Activated CD4-positive, alpha-beta T cell treated with anti-CD3 and anti-CD28 coated beads, Interleukin-2, amount 50 U/mL, for 16 hours (primary cell): ENCODE data around the gene ABI3BP.

Experiments used
- DNase-seq: peaks from one replicate; pipeline ENCODE4 v3.0.0-alpha.2; 2020

ABI3BP gene

DNA sequence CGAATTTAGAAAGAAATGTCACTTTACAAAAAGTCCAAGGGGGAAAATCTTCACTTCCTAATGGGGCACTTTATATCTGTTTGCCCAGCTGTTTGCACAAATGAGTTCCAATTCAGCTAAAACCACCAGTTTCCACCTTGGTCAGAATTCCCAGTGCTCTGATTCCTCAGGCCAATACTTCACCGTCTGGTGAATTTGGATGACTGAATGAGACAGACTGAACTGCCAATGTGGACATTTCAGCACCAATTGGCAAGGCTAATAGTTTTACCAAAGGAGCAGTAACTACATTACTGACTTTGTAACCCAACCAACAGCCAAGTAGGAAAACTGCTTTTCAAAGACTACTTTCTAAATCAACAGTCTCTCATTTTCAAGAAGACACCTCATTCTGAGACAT is 51.8 kb downstream of the ABI3BP start:
- DNase-seq = no peak

DNA sequence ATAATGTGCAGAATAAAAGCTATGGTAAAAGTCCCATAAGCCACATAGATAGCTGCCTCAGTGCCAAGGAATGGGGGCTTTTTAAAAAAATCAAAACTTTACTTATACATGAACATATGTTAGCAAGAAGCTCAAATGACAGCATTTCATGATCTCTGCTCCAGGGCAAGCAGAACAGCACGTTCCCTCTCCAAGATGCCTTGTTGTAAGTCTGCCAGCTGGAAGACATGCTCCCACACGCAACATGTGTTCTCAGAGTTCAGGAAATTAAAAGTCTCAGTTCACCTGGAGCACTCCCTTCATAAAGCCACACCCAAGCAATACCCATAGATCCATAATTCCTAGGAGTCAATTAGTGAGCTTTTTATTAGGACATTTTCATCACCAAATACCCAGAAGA is 52.2 kb downstream of the ABI3BP start:
- no peak for DNase-seq

DNA sequence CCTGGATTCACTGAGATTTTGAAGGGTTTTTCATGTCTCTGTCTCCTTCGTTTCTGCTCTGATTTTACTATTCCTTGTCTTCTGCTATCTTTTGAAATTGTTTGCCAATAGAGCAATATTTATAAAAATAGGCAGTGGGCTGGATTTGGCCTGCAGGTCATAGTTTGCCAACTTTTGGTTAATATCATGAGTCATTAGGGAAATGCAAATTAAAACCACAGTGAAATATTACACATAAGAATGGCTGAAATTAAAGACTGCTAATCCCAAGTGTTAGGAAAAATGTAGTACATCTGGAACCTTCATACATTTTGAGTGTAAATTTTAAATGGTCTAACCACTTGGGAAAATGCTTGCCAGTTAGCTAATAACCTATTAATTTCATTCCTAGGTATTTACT is 56.3 kb downstream of the ABI3BP start:
- DNase-seq = no peak

DNA sequence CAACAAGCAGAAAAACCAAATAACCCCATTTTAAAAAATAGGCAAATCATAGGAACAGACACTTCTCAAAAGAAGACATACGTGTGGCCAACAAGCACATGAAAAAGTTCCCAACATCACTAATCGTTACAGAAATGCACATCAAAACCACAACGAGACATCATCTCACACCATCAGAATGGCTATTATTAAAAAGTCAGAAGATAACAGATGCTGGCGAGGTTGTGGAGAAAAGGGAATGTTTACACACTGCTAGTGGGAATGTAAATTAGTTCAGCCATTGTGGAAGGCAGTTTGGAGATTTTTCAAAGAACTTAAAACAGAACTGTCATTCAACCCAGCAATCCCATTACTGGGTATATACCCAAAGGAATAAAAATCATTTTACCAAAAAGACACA is 60.7 kb downstream of the ABI3BP start:
- no peak for DNase-seq

DNA sequence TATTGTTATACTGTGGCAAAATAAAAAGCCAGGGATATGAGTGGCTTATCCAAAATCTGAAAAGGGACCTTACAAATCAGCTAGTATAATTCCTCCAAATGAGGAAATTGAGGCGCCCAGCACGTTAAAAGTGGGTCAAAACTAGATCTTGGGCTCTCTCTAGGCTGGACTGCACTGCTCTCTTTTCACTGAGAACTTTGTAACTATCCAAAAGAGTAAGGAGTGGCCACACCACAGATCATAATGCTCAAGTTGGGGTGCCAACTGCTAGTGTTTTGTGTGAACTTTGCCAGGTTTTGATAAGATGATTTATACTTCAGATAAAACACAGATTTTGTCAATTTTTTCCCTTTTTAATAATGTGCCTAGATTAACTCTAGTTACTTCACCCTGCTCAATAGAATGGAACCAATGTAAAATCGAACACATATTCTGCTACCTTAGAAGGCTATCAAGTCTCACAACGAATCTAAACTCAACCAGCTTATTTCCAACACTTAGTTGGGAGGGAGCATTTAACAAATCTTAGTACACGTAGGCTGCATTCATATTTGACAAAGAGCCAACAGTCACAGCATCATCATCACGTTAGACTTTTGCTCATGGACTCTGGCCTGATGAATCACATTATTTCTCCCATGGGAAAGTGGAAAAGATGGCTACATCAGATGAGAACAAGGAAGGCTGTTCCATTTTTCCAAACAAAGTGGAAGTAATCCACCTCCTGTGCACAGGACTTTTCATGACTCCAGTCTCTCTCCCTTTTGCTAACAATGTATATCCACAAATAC is 64.4 kb downstream of the ABI3BP start:
- DNase-seq = no peak

DNA sequence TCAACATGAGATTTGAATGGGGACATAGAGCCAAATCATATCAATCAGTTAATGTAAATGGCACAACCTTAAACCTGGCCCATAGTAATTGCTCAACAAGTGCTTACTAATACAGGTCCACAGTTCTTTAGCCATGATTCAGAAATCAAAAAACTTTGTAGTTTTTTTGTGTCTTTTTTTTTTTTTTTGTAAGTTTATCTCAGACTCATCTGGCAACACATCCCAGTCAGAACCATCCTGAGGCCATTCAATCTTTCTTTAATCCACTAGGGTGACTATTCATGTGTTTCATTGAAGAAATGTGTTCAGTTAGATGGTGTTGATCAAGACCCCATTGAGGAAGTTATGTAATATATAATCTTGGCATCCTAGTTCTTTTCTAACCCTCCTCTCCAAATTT is 65.4 kb downstream of the ABI3BP start:
- DNase-seq = no peak

DNA sequence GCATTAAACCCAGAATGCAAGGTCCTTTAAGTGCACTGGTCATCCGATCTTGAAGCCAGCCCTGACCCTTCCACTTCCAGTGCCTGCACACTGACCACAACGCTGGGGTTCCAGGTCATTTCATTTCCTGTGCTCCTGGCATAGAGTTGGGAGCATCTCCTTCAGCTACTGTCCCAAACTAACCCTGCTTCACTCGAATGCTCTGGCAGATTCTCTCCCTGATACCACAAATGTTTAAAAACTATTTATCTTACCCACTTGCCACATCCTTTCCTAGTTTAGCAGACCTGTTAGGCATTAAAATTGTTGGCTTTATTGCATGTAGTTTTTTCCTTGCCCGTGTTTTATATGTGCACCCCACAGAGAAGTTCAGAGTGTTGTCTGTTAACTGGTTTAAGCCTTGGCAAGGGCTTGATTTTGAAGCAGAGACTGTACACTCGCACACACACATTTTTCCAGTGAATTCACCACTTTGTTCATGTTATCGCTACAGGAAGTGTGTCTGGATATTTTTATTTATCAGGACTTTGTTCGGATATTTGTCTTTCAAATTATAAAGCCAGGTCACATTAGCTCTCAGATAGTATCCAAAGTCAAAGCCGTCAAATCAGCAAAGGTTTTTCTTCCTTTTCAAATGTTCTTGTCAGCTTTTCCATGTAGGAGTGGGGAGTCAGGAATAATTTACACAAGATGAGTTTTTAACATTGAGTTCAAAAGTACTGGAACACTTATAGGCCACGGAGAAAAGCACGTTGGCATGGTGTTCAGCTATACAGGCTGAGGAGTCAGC is 77.3 kb downstream of the ABI3BP start:
- DNase-seq = no peak

DNA sequence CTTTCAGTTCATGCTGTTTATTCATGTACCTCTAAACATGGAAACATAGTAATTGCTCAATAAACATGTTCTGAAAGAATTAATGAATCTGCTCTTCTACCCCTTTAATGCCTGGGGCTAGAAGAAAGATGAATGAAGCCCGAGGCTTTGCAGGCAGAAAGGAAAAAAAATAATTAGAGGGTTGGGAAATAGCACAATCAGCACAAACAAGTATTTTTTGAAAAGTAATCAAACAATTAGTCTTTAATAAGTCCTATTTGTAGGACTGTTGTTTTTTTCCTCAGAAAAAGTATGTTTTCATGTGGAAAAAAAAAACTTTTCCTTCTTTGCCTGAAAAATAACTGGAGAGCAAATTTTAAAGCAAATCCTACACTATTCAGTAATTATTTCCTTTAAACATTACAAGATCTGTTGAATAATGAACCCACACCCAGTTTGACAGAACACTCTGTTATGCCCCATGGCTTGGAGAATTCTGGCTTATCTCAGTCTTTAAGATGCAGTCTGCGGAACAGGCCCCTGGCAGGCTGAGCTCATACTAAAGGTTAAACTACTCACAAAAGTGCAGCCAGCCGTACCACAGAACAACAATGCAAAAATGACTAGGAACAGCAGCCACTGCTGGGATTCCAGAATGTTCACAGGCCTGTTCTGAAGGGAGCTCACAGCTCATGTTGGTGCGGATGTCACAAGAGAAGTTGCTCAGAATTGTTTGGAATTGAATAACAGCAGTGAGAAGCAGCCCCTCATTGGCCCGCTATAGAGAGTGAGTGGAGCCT is 79.2 kb downstream of the ABI3BP start:
- DNase-seq = no peak

DNA sequence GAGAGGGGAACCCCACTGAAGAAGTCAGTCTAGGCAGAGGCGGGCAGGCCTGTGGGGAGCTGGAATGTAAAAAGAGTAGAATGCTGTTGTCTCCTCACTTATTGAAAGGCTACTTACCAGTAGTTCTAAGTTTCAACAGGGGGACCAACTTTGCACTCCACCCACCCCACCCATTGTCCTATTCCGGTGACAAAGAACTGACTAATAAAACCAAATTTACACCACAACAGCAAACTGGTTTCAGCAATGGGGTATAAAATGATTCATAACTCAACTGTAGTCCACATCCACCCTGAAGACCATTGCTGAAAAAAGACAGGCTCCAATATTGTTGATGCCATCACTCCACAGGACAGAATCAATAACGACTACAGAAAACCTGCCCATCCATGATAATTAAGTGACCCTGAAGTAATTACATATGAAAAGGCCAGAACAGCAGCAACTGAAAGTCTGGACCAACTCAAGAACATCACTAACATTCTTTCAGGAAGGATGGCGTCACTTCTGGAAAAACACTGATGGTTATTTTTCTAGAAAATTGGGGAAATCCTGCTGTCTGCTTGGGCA is 80.2 kb downstream of the ABI3BP start:
- DNase-seq = no peak

DNA sequence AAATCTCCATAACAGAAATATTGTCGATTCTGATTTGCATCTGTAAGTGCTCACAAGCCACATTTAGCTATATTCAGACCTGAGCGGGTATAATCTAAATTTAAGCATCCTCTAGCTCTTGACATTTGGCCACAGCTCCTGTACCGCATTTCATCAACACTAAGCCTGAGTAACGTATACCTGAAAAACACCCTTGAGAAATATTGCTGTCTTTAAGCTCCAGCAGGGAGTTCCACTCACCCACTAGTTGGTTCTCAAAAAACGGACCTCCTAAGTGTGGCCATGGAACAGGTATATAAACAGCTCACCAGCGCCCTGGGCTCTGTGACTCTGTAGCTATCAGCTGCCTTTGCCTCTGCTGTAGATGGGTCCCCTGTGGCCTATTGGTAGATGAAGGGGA is 80.7 kb downstream of the ABI3BP start:
- no peak for DNase-seq

DNA sequence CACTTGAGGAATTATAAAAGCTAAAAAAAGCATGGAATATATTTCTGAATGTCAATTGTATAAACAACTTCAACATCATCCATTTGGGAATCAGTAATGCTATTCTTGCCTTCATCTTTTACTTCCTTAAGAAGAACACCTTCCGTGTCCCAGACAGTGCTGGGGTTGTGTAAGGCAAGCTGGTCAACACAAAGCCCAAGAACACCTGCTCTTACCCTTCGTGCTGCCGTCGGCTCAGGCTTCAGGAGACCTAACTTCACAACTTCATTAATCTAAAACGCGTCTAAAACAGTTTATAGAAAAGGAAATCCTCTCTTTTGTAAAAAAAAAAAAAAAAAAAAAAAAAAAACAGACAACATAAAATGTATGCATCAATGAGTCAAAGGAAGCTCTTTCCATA is 81.3 kb downstream of the ABI3BP start:
- no peak for DNase-seq

DNA sequence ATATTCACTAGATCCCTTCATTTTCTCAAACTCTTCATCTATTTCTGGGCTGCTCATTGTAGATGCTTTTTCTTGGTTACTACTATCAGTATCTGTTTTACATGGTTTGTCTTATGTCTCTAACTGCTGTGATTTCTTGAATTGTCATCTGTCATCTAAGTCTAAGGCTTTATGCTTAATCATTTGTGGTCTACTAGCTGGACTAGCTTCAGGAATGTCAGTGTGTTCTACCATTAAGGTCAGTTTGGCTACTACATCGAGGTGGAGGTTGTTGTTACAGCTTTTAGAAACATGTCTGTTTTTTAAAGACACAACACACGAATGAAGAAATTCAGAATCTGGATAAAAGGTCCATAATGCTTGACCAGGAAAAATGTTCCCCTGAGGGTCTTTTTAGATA is 82.2 kb downstream of the ABI3BP start:
- no peak for DNase-seq

DNA sequence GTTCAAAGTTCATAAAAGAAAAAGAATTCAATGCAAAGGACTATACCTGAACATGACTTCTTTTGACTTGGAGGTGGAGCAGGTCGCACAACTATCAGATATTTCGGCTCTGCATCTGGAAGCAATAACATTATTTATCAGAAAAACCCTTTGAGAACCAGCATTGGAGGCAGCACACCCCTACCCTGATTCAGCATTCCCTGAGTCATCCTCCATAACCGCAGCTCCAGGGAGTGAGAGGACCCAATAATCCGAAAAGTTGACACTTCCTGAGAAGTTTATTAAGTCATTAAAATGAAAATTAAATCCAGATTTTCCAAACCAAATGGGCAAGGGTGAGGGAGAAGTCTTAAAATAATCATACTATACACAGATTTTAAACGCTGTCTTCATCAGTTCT is 90.6 kb downstream of the ABI3BP start:
- no peak for DNase-seq

DNA sequence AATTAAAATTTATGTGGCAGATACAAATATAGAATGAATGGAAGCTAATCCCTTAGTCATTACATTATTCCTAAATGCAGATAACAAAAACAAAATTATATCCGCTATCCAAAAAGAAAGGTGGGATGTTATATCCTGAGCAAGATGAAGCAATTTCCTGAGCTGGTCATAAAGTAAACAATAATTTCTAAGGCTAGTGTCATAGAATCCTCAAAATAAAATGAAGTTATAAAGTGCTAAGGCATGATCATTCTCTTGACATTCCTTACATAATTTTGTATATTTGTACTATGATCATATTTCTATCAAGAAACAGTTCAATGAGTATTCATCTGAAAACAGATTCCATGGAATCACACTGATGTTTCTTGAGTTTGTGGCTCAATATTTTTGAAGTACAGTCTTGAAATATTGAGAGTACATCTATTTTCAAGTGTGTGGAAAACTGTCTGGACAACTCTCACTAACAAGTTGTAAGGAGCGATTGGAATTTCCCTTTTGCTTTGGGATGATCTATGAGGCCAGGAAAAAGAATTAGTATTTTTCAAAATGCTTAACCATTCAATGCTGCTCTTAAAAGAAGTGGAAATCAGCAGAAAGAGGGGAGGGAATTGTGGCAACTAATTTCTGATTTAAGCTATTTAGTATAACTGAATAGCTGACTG is 92.4 kb downstream of the ABI3BP start:
- no peak for DNase-seq

DNA sequence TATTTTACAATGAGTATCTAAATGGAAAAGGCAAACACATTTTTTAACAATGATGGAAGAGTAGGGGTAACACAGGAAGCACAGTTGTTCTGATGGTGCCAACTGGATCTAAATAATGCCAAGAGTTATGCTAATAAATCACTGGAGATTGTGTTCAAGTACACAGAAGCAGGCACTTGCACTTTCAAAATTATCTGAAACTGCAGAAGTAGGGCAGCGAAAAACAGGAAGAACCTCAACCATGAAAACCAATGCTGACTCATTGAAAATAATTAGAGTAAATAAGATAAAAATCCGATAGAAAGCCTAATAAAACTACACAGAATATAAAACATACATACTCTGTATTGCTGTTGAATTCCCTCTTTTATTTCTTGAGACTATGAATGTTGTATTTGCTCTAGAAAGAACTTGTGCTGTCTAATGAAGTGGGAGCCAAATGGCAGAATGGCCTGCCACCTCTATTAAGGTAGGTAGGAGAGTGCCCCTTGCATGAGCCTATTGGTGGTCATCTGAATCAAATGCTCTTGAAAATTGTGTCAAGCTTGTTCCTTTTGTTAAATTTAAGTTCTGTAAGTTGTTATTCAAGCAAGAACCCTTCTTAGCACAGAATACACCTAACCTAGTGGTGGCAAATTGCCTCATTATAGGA is 93.7 kb downstream of the ABI3BP start:
- DNase-seq = no peak

DNA sequence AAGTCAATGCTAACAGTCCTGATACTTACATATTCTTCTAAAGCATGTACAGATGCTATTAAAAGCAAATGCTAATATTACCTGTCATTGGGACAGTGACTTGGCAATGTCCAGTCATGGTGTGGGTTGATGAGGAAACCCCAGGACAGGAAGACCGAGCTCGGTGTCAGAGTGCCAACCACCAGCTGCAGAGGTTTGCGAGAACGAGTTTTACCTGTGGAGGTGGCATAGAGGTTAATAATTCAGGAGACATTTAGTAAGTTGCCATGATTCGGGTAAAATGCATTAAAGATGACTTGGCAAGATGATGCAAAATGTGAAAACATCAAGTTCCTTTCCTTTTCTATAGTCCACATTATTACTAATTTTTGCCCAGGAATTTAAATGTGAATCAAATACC is 94.5 kb downstream of the ABI3BP start:
- DNase-seq = no peak

DNA sequence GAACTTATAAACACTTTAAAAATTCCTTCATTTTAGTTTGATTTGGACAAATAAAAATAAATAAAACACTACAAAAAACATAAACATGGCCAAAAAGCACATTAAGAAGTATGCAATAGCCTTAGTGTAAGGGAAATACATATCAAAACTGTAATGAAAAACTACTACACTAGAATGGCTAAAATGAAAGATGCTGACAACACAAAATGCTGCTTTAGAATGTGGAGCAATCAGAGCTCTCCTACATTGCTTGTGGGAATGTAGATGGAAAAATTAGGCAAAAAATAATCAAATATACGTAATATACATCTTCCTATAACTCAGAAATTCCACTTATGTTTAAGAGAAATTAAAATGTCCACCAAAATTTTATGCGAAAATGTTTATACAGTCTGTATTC is 96.2 kb downstream of the ABI3BP start:
- DNase-seq = no peak

DNA sequence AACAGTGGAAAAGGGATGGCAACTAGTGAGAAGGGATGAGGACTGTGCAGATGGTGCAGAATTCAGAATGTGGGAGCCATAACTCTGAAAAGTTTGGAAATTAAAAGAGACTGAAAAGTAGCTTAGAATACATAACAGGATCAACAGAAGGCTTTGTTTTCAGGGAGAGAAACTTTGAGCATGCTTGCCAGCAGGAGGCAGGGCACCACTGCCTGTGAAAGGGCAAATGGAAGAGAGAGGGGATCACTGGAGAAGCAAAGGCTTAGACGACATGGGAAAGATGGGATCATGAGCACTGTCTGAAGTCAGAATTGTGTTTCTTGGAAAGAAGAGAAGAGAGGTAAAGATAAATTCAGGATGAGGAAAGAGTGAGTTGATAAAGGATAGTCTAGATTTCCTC is 99.6 kb downstream of the ABI3BP start:
- DNase-seq = no peak

DNA sequence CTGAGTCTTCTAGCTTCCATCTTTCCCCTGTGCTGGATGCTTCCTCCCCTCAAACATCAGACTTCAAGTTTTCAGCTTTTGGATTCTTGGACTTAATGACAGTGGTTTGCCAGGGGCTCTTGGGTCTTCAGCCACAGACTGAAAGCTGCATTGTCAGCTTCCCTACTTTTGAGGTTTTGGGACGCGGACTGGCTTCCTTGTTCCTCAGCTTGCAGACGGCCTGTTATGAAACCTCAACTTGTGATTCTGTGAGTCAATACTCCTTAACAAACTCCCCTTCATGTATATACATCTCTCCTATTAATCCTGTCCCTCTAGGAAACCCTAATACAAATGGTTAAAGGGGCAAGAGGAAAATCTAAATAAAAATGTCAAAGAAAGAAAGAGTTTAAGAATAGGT is 100.1 kb downstream of the ABI3BP start:
- DNase-seq = no peak

DNA sequence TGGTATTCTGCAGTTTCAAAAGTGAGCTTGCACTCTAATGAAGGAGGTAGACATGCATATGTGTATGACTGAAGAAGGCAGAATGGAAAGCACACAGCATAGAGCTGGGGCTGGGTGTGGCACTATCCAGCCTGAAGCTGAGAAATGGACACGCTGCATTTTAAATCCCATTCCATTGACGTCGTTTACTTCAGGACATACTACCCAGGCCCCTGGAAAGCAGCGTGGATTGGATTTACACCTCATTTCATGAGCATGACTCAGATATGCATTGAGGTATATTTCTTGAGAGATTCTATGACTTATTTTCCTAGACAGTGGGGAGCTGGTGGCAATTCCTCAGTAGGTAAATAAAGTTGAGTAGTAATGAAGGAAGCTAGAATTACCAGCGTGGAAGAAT is 101.4 kb downstream of the ABI3BP start:
- no peak for DNase-seq

DNA sequence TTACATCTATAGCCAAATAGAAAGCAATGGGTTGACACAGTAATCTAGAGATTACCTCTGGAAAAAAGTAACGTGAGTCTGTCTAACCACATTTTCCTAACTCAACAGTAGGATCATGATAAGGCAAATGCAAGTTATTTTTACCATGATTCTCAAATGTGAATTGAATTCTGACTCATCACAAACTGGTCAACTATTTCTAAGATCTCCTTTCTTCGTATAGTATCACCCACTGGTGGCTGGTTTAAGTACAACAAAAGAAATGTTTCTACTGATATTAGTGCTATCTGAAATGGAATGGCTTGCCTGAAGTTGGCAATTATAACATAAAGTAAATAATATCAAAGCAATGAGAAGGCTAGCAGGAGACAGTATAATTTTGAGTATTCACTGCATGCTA is 102.2 kb downstream of the ABI3BP start:
- DNase-seq = peak; percentile 5

DNA sequence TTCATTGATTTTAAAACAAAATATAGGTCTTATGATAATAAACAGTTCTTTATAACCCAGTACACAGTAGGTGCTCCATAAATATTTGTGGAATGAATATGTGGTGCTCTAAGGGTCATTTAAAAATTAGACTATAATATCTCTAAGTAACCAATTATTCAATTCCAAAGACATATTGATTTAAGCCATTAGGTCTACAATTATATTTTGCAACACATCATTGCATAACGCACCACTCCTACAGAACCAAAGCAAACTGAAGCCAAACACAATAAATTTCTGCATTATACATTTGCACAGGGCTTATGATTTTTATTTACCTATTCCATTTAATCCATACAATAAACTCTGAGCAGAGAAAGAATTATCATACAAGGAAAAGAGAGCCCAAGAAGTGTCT is 104.3 kb downstream of the ABI3BP start:
- DNase-seq = no peak
